K562 (cell line): ENCODE results near the gene EIF2AK3. TPM values are rescaled to one million over a fixed set of nuclear protein-coding genes. Genes with fewer than 3 reads are reported as not detected.
A peak's percentile ranks its signal among the peaks of the same experiment; 100 is the strongest.

ENCODE experiments used
- ELF2 ChIP-seq: fragments of 250-450 bp; sonication (Bioruptor Pico); IDR thresholded peaks from 2 replicates; pipeline ENCODE4 v1.5.0; 2021; ENCODE audit warnings: mild to moderate bottlenecking
- FOS ChIP-seq: IDR thresholded peaks from 3 replicates; pipeline ENCODE4 v1.6.1; 2011; ENCODE audit not compliant: insufficient read length; ENCODE audit errors: extremely low read depth
- GMEB1 ChIP-seq: fragments of 250-450 bp; sonication (Bioruptor Pico); IDR thresholded peaks from 2 replicates; pipeline ENCODE4 v1.4.0; 2020; ENCODE audit warnings: mild to moderate bottlenecking
- HMGN3 ChIP-seq: IDR thresholded peaks from 2 replicates; pipeline ENCODE4 v1.6.1; 2011; ENCODE audit warnings: borderline replicate concordance, low read depth, mild to moderate bottlenecking, mixed read lengths, low read length; ENCODE audit not compliant: insufficient read length; ENCODE audit errors: extremely low read depth
- KAT2B ChIP-seq: IDR thresholded peaks from one replicate; pipeline ENCODE4 v1.6.1; 2012; ENCODE audit warnings: low read depth, mild to moderate bottlenecking, control low read depth, inconsistent platforms, low read length, moderate library complexity
- KDM4B ChIP-seq, 2 experiments: fragments of 450-650 bp in 1 of 2; sonication (generic) in 1 of 2; IDR thresholded peaks; 2 replicates each; pipeline ENCODE4 v1.6.1; 2016 to 2017; ENCODE audit warnings: borderline replicate concordance in 2 of 2, antibody characterized with exemption in 1 of 2, low read depth in 1 of 2, mild to moderate bottlenecking in 1 of 2
- KLF13 ChIP-seq: fragments of 450-650 bp; IDR thresholded peaks from 2 replicates; pipeline ENCODE4 v1.6.1; 2016; ENCODE audit warnings: missing genetic modification characterization, low read depth, mild to moderate bottlenecking, missing compliant biosample characterization, moderate library complexity, borderline replicate concordance
- MYNN ChIP-seq, 2 experiments: sonication (generic); formaldehyde crosslinking in 1 of 2; IDR thresholded peaks; 2 replicates each; pipeline versions ENCODE4 v1.5.0 to v1.6.1; 2016 to 2020; ENCODE audit warnings: antibody characterized with exemption in 1 of 2, missing genetic modification reagents in 1 of 2
- PKNOX1 ChIP-seq: fragments of 450-650 bp; IDR thresholded peaks from 2 replicates; pipeline ENCODE4 v1.6.1; 2016
- SAP30 ChIP-seq: fragments of 200-600 bp; sonication (generic); IDR thresholded peaks from 2 replicates; pipeline ENCODE4 v1.6.1; 2012; ENCODE audit warnings: borderline replicate concordance, low read depth, mild to moderate bottlenecking, moderate library complexity, low read length, control low read depth, inconsistent platforms; ENCODE audit not compliant: insufficient read depth, poor library complexity, severe bottlenecking
- SMC3 ChIP-seq: conservative IDR thresholded peaks from 2 replicates; pipeline ENCODE4 v1.6.1; 2011; ENCODE audit warnings: low read depth, low read length, improper control_type of control experiment; ENCODE audit not compliant: insufficient read depth
- TARDBP ChIP-seq: fragments of 450-650 bp; IDR thresholded peaks from 2 replicates; pipeline ENCODE4 v1.6.1; 2016
- TFE3 ChIP-seq: fragments of 450-650 bp; formaldehyde crosslinking; IDR thresholded peaks from 2 replicates; pipeline ENCODE4 v1.4.0; 2020; ENCODE audit warnings: mild to moderate bottlenecking, mixed read lengths
- ZNF197 ChIP-seq: fragments of 200-800 bp; sonication (Bioruptor generic); IDR thresholded peaks from 2 replicates; pipeline ENCODE4 v1.6.1; 2016; ENCODE audit warnings: low read depth, missing genetic modification characterization, missing compliant biosample characterization
- ZNF740 ChIP-seq, 3 experiments: fragments of 200-800 bp in 1 of 3; sonication (Bioruptor generic) in 1 of 3; sonication (generic) in 1 of 3; formaldehyde crosslinking in 1 of 3; IDR thresholded peaks; 2 replicates each; pipeline versions ENCODE4 v1.6.1 to v1.8.0; 2016 to 2022; ENCODE audit warnings: mild to moderate bottlenecking in 2 of 3, missing compliant biosample characterization in 2 of 3, missing genetic modification characterization in 2 of 3, missing genetic modification reagents in 1 of 3
- polyA plus RNA-seq, 8 experiments: library from polyadenylated mRNA; depleted of rRNA in 4 of 8; stranded (reverse) in 5 of 8; unstranded in 3 of 8; fragments of >200 nt; fragmentation: Nextera tagmentation in 2 of 8; fragmentation: Illumina TruSeq in 1 of 8; extraction: Ambion mirVana in 2 of 8; extraction: Trizol in 1 of 8; gene quantifications; 2 replicates each; pipeline versions ENCODE4 v1.2.1 to v1.2.3, GENCODE V29; 2011 to 2014; ENCODE audit warnings: inconsistent platforms in 1 of 8, missing spikeins in 1 of 8
- total RNA-seq, 7 experiments: library from RNA; depleted of rRNA in 6 of 7; stranded (reverse); fragments of >200 nt in 6 of 7; fragmentation: Illumina TruSeq in 2 of 7; extraction: Trizol in 2 of 7; gene quantifications; 2 replicates each; pipeline versions ENCODE4 v1.2.1 to v1.2.3, GENCODE V29; 2011 to 2021; ENCODE audit warnings: low replicate concordance in 1 of 7
- TF ChIP-seq, protein P1 (sequence below): sonication (generic); formaldehyde crosslinking; IDR thresholded peaks from 2 replicates; pipeline ENCODE4 v1.8.0; 2022; ENCODE audit warnings: mild to moderate bottlenecking, missing genetic modification reagents

The EIF2AK3 gene
- total and polyA plus RNA-seq, 9 of the 15 experiments (the other 6 are each of a cell fraction or from before 2014, with no cell fraction given) = 1.7 to 11.6 (median 7.4) TPM

DNA sequence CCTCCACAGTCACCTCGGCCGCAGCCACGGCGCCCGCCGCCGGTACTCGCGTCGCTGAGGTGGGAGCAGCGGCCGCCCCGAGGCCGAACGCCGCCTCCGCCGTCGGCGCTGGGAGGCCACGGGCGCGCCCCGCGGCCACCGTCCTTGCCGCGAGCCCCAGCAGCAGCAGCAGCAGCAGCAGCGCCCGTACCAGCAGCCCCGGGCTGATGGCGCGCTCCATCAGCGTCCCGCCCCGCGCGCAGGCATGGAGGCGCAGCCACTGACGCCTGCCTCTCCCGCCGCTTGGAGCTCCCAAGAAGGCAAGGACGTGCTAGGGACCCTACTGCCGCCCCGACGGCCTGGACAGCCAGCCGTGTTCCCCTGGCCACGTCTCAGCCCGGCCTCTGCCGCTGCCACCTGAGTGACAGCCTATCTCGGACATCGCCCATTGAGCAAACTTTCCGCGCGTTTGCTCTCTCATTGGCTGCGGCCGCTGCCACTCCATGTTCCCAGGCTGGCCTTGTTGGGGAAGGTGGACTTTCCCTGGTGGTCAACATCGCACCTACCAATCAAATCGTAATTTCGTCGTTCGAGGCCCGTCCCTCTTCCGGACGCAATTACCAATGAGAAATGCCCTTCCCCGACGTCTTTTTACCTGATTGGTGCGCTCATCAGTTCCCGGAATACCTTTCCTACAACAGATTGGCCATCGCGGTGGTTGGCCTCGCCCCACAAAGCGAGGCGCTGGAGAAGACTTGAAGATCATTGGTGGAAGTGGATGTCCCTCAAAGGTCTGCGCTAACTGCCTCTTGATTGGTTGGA lies at the start of gene EIF2AK3 (continued):
- TF ChIP-seq GMEB1 (no peak), PKNOX1 (peak; percentile 100), KAT2B (no peak), ELF2 (CRISPR knock-in tag) (peak; percentile 70), ZNF740 (CRISPR knock-in tag; IDR thresholded peaks at IDR 0.05) (no peak), ZNF740 (tag; IDR thresholded peaks at IDR 0.05) (no peak), HMGN3 (peak; percentile 58), TARDBP (peak; percentile 26; the same call in 1 of the 2 replicates), FOS (peak; percentile 100), ZNF197 (CRISPR knock-in tag) (no peak), MYNN (IDR thresholded peaks at IDR 0.05) (0 out of 2 replicates have a peak, but pooled peaks have one; percentile 28), MYNN (CRISPR knock-in tag; IDR thresholded peaks at IDR 0.05) (no peak), SMC3 (no peak), KDM4B (IDR thresholded peaks at IDR 0.05; ENCODE audit: borderline replicate concordance in 2 of 2, low read depth in 1 of 2) (no peak), SAP30 (peak; percentile 62), KLF13 (tag) (no peak), TFE3 (CRISPR knock-in tag) (no peak)
- TF ChIP-seq, protein P1, sequence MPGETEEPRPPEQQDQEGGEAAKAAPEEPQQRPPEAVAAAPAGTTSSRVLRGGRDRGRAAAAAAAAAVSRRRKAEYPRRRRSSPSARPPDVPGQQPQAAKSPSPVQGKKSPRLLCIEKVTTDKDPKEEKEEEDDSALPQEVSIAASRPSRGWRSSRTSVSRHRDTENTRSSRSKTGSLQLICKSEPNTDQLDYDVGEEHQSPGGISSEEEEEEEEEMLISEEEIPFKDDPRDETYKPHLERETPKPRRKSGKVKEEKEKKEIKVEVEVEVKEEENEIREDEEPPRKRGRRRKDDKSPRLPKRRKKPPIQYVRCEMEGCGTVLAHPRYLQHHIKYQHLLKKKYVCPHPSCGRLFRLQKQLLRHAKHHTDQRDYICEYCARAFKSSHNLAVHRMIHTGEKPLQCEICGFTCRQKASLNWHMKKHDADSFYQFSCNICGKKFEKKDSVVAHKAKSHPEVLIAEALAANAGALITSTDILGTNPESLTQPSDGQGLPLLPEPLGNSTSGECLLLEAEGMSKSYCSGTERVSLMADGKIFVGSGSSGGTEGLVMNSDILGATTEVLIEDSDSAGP (CRISPR knock-in tag) = no peak
